GM12878 (cell line): ENCODE data around the gene CHPF2. TPM values are rescaled to one million over a fixed set of nuclear protein-coding genes. Genes with fewer than 3 reads are reported as not detected.

Experiments used
- ATF3 ChIP-seq: IDR thresholded peaks from 2 replicates; pipeline ENCODE4 v1.6.1; 2011; ENCODE audit warnings: low read depth, mild to moderate bottlenecking, low read length, moderate library complexity, borderline replicate concordance; ENCODE audit errors: extremely low read depth
- BACH1 ChIP-seq: fragments of 450-650 bp; IDR thresholded peaks from 2 replicates; pipeline ENCODE4 v1.6.1; 2017; ENCODE audit warnings: mild to moderate bottlenecking, borderline replicate concordance
- BCL3 ChIP-seq: IDR thresholded peaks from 2 replicates; pipeline ENCODE4 v1.6.1; 2011; ENCODE audit warnings: borderline replicate concordance, low read depth, mild to moderate bottlenecking, moderate library complexity, low read length; ENCODE audit not compliant: insufficient read depth, poor library complexity, severe bottlenecking
- BHLHE40 ChIP-seq, 2 experiments: fragments of 450-650 bp in 1 of 2; IDR thresholded peaks; 2 replicates each; pipeline ENCODE4 v1.6.1; 2011 to 2017; ENCODE audit warnings: low read depth in 2 of 2, borderline replicate concordance in 1 of 2, improper control_type of control experiment in 1 of 2, low read length in 1 of 2, mild to moderate bottlenecking in 1 of 2
- CBX3 ChIP-seq: fragments of 200-600 bp; sonication (generic); IDR thresholded peaks from 2 replicates; pipeline ENCODE4 v1.6.1; 2016; ENCODE audit warnings: low read depth, borderline replicate concordance
- E2F8 ChIP-seq: fragments of 450-650 bp; IDR thresholded peaks from 2 replicates; pipeline ENCODE4 v1.6.1; 2018; ENCODE audit warnings: mild to moderate bottlenecking, low read depth, moderate library complexity; ENCODE audit not compliant: partially characterized antibody
- EED ChIP-seq: sonication (generic); IDR thresholded peaks from 2 replicates; pipeline ENCODE4 v1.6.1; 2016; ENCODE audit warnings: antibody characterized with exemption, low read depth
- MTA3 ChIP-seq: IDR thresholded peaks from 2 replicates; pipeline ENCODE4 v1.6.1; 2012; ENCODE audit warnings: low read length, inconsistent platforms, borderline replicate concordance
- NFXL1 ChIP-seq: fragments of 450-650 bp; IDR thresholded peaks from 2 replicates; pipeline ENCODE4 v1.6.1; 2017; ENCODE audit warnings: antibody characterized with exemption, mild to moderate bottlenecking, borderline replicate concordance
- PRDM15 ChIP-seq: fragments of 450-650 bp; formaldehyde crosslinking; IDR thresholded peaks from 2 replicates; pipeline ENCODE4 v1.4.0; 2020; ENCODE audit warnings: mild to moderate bottlenecking, moderate library complexity
- SMAD1 ChIP-seq: fragments of 450-650 bp; IDR thresholded peaks from 2 replicates; pipeline ENCODE4 v1.6.1; 2018; ENCODE audit warnings: mild to moderate bottlenecking, low read depth; ENCODE audit not compliant: partially characterized antibody
- SMAD5 ChIP-seq: IDR thresholded peaks from 2 replicates; pipeline ENCODE4 v1.6.1; 2016; ENCODE audit warnings: antibody characterized with exemption, low read depth
- SPI1 ChIP-seq: IDR thresholded peaks from 2 replicates; pipeline ENCODE4 v1.6.1; 2011; ENCODE audit warnings: low read depth, mild to moderate bottlenecking, low read length, moderate library complexity, borderline replicate concordance; ENCODE audit not compliant: insufficient read depth
- SREBF1 ChIP-seq: IDR thresholded peaks from 2 replicates; pipeline ENCODE4 v1.6.1; 2012; ENCODE audit warnings: mild to moderate bottlenecking, low read length
- SRF ChIP-seq, 2 experiments: IDR thresholded peaks; 2 replicates each; pipeline ENCODE4 v1.6.1; 2011; ENCODE audit warnings: low read depth in 2 of 2, low read length in 2 of 2, mild to moderate bottlenecking in 1 of 2, moderate library complexity in 1 of 2
- TARDBP ChIP-seq: IDR thresholded peaks from 2 replicates; pipeline ENCODE4 v1.6.1; 2016; ENCODE audit warnings: borderline replicate concordance
- YY1 ChIP-seq: IDR thresholded peaks from 2 replicates; pipeline ENCODE4 v1.6.1; 2011; ENCODE audit warnings: low read depth, mild to moderate bottlenecking, low read length
- ZNF384 ChIP-seq: IDR thresholded peaks from 2 replicates; pipeline ENCODE4 v1.6.1; 2012; ENCODE audit warnings: low read depth, mild to moderate bottlenecking, low read length, improper control_type of control experiment, borderline replicate concordance
- ZNF622 ChIP-seq: fragments of 450-650 bp; IDR thresholded peaks from 2 replicates; pipeline ENCODE4 v1.6.1; 2017; ENCODE audit warnings: mild to moderate bottlenecking, inconsistent platforms
- polyA plus RNA-seq, 11 experiments: library from polyadenylated mRNA; depleted of rRNA in 4 of 11; unstranded in 6 of 11; stranded (reverse) in 5 of 11; fragments of >200 nt; fragmentation: Nextera tagmentation in 4 of 11; fragmentation: Illumina TruSeq in 1 of 11; extraction: Ambion mirVana in 4 of 11; extraction: Trizol in 1 of 11; gene quantifications; 1 replicate in 1 of 11; 2 replicates in 10 of 11; pipeline versions ENCODE4 v1.2.1 to v1.2.3, GENCODE V29; 2011 to 2016; ENCODE audit warnings: inconsistent platforms in 2 of 11, missing spikeins in 2 of 11, low read depth in 1 of 11
- total RNA-seq, 4 experiments: library from RNA; depleted of rRNA in 3 of 4; stranded (reverse); fragments of >200 nt in 3 of 4; fragmentation: Illumina TruSeq in 1 of 4; extraction: Trizol in 1 of 4; gene quantifications; 2 replicates each; pipeline versions ENCODE4 v1.2.1 to v1.2.3, GENCODE V29; 2013 to 2021

Gene CHPF2
- total and polyA plus RNA-seq, 10 of the 15 experiments (the other 5 are each of a cell fraction or from before 2014, with no cell fraction given) = 0.23 to 33.1 (median 11.5) TPM

- TF ChIP-seq E2F8 = no peak
- TF ChIP-seq PRDM15 (CRISPR knock-in tag) = no peak
- TF ChIP-seq SRF (IDR thresholded peaks at IDR 0.05; ENCODE audit: low read depth in 2 of 2, low read length in 2 of 2) = peak in 1 of 2 experiments; percentile 89; a peak in 2 of 4 replicates
- peak; percentile 49; the same call in 1 of the 2 replicates for TF ChIP-seq SREBF1
- TF ChIP-seq TARDBP = peak; percentile 92; the same call in 1 of the 2 replicates
- no peak for TF ChIP-seq ZNF622
- no peak for TF ChIP-seq MTA3
- TF ChIP-seq BHLHE40 (IDR thresholded peaks at IDR 0.05; ENCODE audit: borderline replicate concordance in 1 of 2, low read depth in 2 of 2, low read length in 1 of 2) = peak; percentile 48 to 80; a peak in 3 of 4 replicates
- peak; percentile 53; the same call in 1 of the 2 replicates for TF ChIP-seq YY1
- no peak for TF ChIP-seq ZNF384
- TF ChIP-seq CBX3 = no peak
- TF ChIP-seq NFXL1 = no peak
- TF ChIP-seq BCL3 = no peak
- TF ChIP-seq EED = no peak
- TF ChIP-seq SMAD5 = no peak; the same call in 1 of the 2 replicates
- no peak for TF ChIP-seq BACH1
- TF ChIP-seq SMAD1 = no peak
- TF ChIP-seq ATF3 = peak; percentile 90
- no peak for TF ChIP-seq SPI1
Measured at GRCh38 chr7:151226875-151227782, 5.2 kb upstream of the CHPF2 start, which contains the start of gene ABCF2 (continued).
